ENCODE data around the gene EFCAB11. TPM values are rescaled to one million over a fixed set of nuclear protein-coding genes. Genes with fewer than 3 reads are reported as not detected.
A peak's percentile ranks its signal among the peaks of the same experiment; 100 is the strongest.

Gene EFCAB11
- total RNA-seq, 3 donors from 2014 or later = 6.0 to 10.2 (median 6.3) TPM

DNA sequence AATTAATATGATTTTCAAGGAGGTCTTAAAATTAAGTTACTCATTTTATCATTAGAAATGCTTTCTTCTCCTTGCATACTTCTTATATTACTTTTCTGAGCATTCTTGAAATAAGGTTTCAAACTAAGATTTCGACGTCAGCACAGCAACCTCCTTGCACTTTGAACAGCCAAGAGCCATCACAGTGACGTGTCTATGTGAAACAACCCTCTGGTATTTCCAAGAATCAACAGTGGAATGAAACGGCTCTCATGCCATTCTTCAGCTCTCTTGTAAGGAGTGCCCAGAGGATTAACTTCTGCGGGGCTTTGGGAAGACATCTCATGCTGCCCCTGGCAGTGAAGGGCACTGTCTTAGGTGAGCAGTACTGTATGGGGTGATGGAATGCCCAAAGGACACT is 109.2 kb downstream of the EFCAB11 start:
- TF ChIP-seq, protein P1, sequence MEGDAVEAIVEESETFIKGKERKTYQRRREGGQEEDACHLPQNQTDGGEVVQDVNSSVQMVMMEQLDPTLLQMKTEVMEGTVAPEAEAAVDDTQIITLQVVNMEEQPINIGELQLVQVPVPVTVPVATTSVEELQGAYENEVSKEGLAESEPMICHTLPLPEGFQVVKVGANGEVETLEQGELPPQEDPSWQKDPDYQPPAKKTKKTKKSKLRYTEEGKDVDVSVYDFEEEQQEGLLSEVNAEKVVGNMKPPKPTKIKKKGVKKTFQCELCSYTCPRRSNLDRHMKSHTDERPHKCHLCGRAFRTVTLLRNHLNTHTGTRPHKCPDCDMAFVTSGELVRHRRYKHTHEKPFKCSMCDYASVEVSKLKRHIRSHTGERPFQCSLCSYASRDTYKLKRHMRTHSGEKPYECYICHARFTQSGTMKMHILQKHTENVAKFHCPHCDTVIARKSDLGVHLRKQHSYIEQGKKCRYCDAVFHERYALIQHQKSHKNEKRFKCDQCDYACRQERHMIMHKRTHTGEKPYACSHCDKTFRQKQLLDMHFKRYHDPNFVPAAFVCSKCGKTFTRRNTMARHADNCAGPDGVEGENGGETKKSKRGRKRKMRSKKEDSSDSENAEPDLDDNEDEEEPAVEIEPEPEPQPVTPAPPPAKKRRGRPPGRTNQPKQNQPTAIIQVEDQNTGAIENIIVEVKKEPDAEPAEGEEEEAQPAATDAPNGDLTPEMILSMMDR (IDR thresholded peaks at IDR 0.05) = no peak
- DNase-seq (no peak), ATAC-seq (no peak)
- H3K9me3 ChIP-seq = no peaks in the 10 kb centered on the region
- intact Hi-C loops (cut with DNase I, micrococcal nuclease) = no loop called here
- H3K36me3 ChIP-seq (ENCODE audit: low read depth) = no peaks in the 10 kb centered on the region
- peaks cover 10% of the 10 kb centered on the region for H3K4me1 ChIP-seq (ENCODE audit: low read depth)
- no peak overlapping the region for H3K4me3 ChIP-seq

DNA sequence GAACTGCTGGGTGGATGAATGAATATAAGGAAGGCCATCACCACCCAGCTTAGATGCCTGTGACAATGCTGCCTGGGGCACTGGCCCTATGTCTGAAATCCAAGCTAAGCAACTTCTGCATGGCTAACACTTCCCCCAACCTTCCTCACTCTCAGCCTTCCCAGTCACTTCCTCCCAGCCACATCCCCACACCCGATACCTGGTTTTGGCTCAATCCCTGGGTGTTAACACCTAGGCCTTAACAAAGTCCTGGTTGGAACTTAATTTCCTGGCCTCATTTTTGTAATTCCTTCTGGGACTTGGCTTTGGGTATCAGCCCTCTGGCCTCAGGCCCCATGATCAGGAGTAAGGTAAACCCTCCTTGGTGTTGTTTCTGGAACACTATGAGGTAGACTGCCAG is 110.0 kb downstream of the EFCAB11 start:
- no peak overlapping the region for H3K4me3 ChIP-seq
- TF ChIP-seq, protein P1 (IDR thresholded peaks at IDR 0.05) = no peak
- no peak for ATAC-seq
- no peak for DNase-seq
- H3K4me1 ChIP-seq (ENCODE audit: low read depth) = peaks cover 10% of the 10 kb centered on the region
- no peaks in the 10 kb centered on the region for H3K36me3 ChIP-seq (ENCODE audit: low read depth)
- H3K9me3 ChIP-seq = no peaks in the 10 kb centered on the region
- intact Hi-C loops (cut with DNase I, micrococcal nuclease) = no loop called here

- intact Hi-C loops (cut with DNase I, micrococcal nuclease) = no loop called here
- ATAC-seq (peak; percentile 94), DNase-seq (peak in 1 of 3 donors; percentile 42)
- TF ChIP-seq, protein P1 (IDR thresholded peaks at IDR 0.05) = no peak
- Histone ChIP-seq H3K4me3 (no peak overlapping the region), H3K36me3 (ENCODE audit: low read depth) (no peaks in the 10 kb centered on the region), H3K4me1 (ENCODE audit: low read depth) (peaks cover 10% of the 10 kb centered on the region), H3K9me3 (no peaks in the 10 kb centered on the region)
These were observed 111.7 kb downstream of the EFCAB11 start for GRCh38 chr14:89842837-89843236.

- no peaks in the 10 kb centered on the region for H3K36me3 ChIP-seq (ENCODE audit: low read depth)
- H3K9me3 ChIP-seq = no peaks in the 10 kb centered on the region
- H3K4me1 ChIP-seq (ENCODE audit: low read depth) = peaks cover 10% of the 10 kb centered on the region
- TF ChIP-seq, protein P1 (IDR thresholded peaks at IDR 0.05) = no peak
- ATAC-seq (peak; percentile 69), DNase-seq (peak in 2 of 3 donors; percentile 16 to 32)
- H3K4me3 ChIP-seq = no peak overlapping the region
- intact Hi-C loops (cut with DNase I, micrococcal nuclease) = no loop called here
These were observed 112.7 kb downstream of the EFCAB11 start for GRCh38 chr14:89841851-89842250.

DNA sequence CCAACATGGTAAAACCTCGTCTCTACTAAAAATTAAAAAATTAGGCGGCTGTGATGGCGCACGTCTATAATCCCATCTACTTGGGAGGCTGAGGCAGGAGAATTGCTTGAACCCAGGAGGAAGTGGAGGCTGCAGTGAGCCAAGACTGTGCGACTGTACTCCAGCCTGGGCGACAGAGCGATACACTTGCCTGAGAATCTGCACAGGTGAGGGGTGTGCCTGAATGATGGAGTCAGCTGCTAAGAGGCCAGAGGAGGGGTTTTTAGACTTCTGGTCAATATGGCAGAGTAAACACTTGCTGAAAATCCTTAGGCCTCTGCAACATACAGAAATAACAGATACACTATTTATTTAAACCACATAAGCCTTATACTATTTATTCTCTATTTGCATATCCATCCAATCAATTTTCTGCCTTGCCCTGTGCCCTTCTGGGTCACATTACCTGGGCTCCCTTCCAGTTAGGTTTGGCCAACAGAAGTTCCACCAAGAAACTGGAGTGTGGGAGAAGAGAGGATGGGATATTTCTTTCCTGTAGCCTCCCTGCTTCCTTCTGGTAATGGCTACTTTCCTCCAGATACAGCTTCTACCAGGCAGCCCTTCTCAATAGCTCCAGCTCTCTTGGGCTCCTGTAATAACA is 117.6 kb downstream of the EFCAB11 start:
- intact Hi-C loops (cut with DNase I, micrococcal nuclease) = no loop called here
- TF ChIP-seq, protein P1 (IDR thresholded peaks at IDR 0.05) = no peak
- Histone ChIP-seq H3K36me3 (ENCODE audit: low read depth) (no peaks in the 10 kb centered on the region), H3K4me3 (no peak overlapping the region), H3K9me3 (no peaks in the 10 kb centered on the region), H3K4me1 (ENCODE audit: low read depth) (peaks cover 2% of the 10 kb centered on the region)
- no peak for ATAC-seq
- DNase-seq = no peak

- ATAC-seq (no peak), DNase-seq (no peak)
- TF ChIP-seq, protein P1 (IDR thresholded peaks at IDR 0.05) = no peak
- Histone ChIP-seq H3K4me3 (no peak overlapping the region), H3K4me1 (ENCODE audit: low read depth) (no peaks in the 10 kb centered on the region), H3K36me3 (ENCODE audit: low read depth) (no peaks in the 10 kb centered on the region), H3K9me3 (no peaks in the 10 kb centered on the region)
- intact Hi-C loops (cut with DNase I, micrococcal nuclease) = no loop called here
These were observed 120.9 kb downstream of the EFCAB11 start for GRCh38 chr14:89833661-89834060.
